ENCODE measurements around the gene XAB2. TPM values are rescaled to one million over a fixed set of nuclear protein-coding genes. Genes with fewer than 3 reads are reported as not detected.

XAB2 gene
- total RNA-seq, 2 experiments from 2014 or later: 118 to 121 TPM

DNA sequence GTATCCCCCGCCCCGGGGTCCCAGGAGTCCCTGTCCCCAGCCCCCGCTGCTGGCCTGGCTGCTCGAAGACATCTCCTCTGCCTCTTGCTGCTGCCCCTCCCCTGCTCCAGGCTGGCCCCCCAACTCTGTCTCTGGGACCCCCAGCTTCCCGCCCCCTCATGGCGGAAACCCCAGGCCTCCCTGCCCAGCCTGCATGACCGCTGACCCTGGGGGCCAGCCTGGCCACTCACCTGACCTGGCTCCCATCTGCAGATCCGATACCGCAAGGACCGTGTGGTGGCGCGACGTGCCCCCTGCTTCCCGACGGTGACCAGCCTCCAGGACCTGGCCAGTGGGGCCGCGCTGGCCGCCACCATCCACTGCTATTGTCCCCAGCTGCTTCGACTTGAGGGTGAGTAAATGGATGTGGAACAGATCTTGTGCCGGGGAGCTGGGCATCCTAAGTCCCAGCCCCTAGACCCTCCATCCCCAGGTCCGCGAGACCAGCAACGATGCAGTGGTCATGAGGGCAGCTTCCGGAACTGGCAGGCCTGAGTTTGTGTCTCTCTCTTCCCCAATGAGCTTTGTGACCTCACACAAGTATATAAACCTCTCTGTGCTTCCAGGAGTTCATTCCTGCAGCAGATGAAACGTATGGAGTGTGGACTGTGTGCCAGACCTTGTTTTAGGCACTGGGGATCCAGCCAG is 21.3 kb downstream of the XAB2 start:
- H3K27ac Mint-ChIP-seq: no peak overlapping the region
- no peak overlapping the region for H3K4me3 Mint-ChIP-seq
- POLR2A ChIA-PET: interaction anchor here (1.0 kb wide), 1 partner anchor 21 kb away, joined by 3 read pairs; the partner anchor contains the start of genes PET100 and XAB2
- ATAC-seq (ENCODE audit: poor library complexity) (no peak), DNase-seq (no peak)
- no peak for TF ChIP-seq CTCF (IDR thresholded peaks at IDR 0.05)
- Histone ChIP-seq H3K4me3 (ENCODE audit: low read length) (no peak overlapping the region), H3K36me3 (ENCODE audit: insufficient read depth, low read length) (no peaks in the 10 kb centered on the region), H3K4me1 (ENCODE audit: insufficient read depth, low read length) (peaks cover 2% of the 10 kb centered on the region), H3K27ac (ENCODE audit: low read depth in 1 of 2, low read length in 2 of 2) (no peak overlapping the region), H3K27me3 (ENCODE audit: control insufficient read depth in 1 of 2, insufficient read depth in 2 of 2, low read length in 2 of 2) (peaks cover 0 to 2% of the 10 kb centered on the region in 2 experiments), H3K9me3 (ENCODE audit: control insufficient read depth in 1 of 2, insufficient read depth in 1 of 2, low read length in 2 of 2) (peaks cover 0 to 11% of the 10 kb centered on the region in 2 experiments)
- intact Hi-C loops (cut with DNase I, micrococcal nuclease): no loop called here
- CTCF ChIA-PET: no interaction called here
- H3K9me3 Mint-ChIP-seq: no peaks in the 10 kb centered on the region
- peaks cover 15% of the 10 kb centered on the region for H3K27me3 Mint-ChIP-seq
- H3K36me3 Mint-ChIP-seq (ENCODE audit: low read depth): no peaks in the 10 kb centered on the region
- H3K4me1 Mint-ChIP-seq (ENCODE audit: low read depth): no peaks in the 10 kb centered on the region

GRCh38 chr19:7607212-7607873 is 22.0 kb downstream of the XAB2 start:
- Mint-ChIP-seq H3K27ac (no peak overlapping the region), H3K9me3 (no peaks in the 10 kb centered on the region), H3K27me3 (peaks cover 16% of the 10 kb centered on the region), H3K36me3 (ENCODE audit: low read depth) (no peaks in the 10 kb centered on the region), H3K4me3 (no peak overlapping the region), H3K4me1 (ENCODE audit: low read depth) (no peaks in the 10 kb centered on the region)
- ChIA-PET POLR2A (interaction anchor here (1.0 kb wide), 1 partner anchor 22 kb away, joined by 3 read pairs; the partner anchor contains the start of genes PET100 and XAB2), CTCF (no interaction called here)
- Histone ChIP-seq H3K27me3 (ENCODE audit: control insufficient read depth in 1 of 2, insufficient read depth in 2 of 2, low read length in 2 of 2) (peaks cover 0 to 2% of the 10 kb centered on the region in 2 experiments), H3K4me3 (ENCODE audit: low read length) (no peak overlapping the region), H3K36me3 (ENCODE audit: insufficient read depth, low read length) (no peaks in the 10 kb centered on the region), H3K9me3 (ENCODE audit: control insufficient read depth in 1 of 2, insufficient read depth in 1 of 2, low read length in 2 of 2) (peaks cover 0 to 11% of the 10 kb centered on the region in 2 experiments), H3K4me1 (ENCODE audit: insufficient read depth, low read length) (peaks cover 2% of the 10 kb centered on the region), H3K27ac (ENCODE audit: low read depth in 1 of 2, low read length in 2 of 2) (no peak overlapping the region)
- intact Hi-C loops (cut with DNase I, micrococcal nuclease): no loop called here
- TF ChIP-seq CTCF (IDR thresholded peaks at IDR 0.05): no peak
- ATAC-seq (ENCODE audit: poor library complexity) (no peak), DNase-seq (no peak)

- Histone ChIP-seq H3K4me1 (ENCODE audit: insufficient read depth, low read length) (peaks cover 2% of the 10 kb centered on the region), H3K4me3 (ENCODE audit: low read length) (no peak overlapping the region), H3K27ac (ENCODE audit: low read depth in 1 of 2, low read length in 2 of 2) (no peak overlapping the region), H3K27me3 (ENCODE audit: control insufficient read depth in 1 of 2, insufficient read depth in 2 of 2, low read length in 2 of 2) (peaks cover 0 to 2% of the 10 kb centered on the region in 2 experiments), H3K9me3 (ENCODE audit: control insufficient read depth in 1 of 2, insufficient read depth in 1 of 2, low read length in 2 of 2) (peaks cover 0 to 11% of the 10 kb centered on the region in 2 experiments), H3K36me3 (ENCODE audit: insufficient read depth, low read length) (no peaks in the 10 kb centered on the region)
- peaks cover 21% of the 10 kb centered on the region for H3K27me3 Mint-ChIP-seq
- ATAC-seq (ENCODE audit: poor library complexity) (no peak), DNase-seq (no peak)
- no peaks in the 10 kb centered on the region for H3K9me3 Mint-ChIP-seq
- TF ChIP-seq CTCF (IDR thresholded peaks at IDR 0.05): no peak
- no peak overlapping the region for H3K4me3 Mint-ChIP-seq
- ChIA-PET POLR2A (no interaction called here), CTCF (no interaction called here)
- intact Hi-C loops (cut with DNase I, micrococcal nuclease): no loop called here
- H3K36me3 Mint-ChIP-seq (ENCODE audit: low read depth): no peaks in the 10 kb centered on the region
- no peaks in the 10 kb centered on the region for H3K4me1 Mint-ChIP-seq (ENCODE audit: low read depth)
- H3K27ac Mint-ChIP-seq: no peak overlapping the region
Observed at GRCh38 chr19:7606289-7606688, 23.1 kb downstream of the XAB2 start.

All from CD4-positive, alpha-beta T cell (primary cell).